Measurements from ENCODE around the gene DVL3.
A peak's percentile ranks its signal among the peaks of the same experiment; 100 is the strongest.
"Not testable (repeated sequence)": the region's sequence is repeated elsewhere in the genome, so short reads cannot be mapped to it uniquely, and the experiment has no call there.

DVL3 gene

DNA sequence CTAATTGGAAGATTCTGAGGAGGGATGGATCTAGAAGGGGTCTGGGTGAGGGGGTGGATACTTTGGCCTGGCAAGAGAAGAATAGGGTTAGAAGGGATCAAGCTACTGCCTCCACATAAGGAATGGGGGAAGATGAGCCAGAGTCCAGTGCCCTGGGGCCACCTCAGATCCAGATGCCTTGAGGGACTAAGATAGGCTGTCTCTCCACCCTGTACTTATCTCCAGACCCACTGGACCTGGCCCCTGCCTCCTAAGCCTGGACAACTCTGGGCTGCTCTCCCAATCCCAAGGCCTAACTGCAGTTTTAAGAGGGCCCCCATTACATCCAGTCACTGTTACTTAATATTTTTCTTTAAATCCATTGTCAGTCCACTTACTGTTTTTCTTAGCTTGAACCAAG is 2.0 kb downstream of the DVL3 start:
- no peaks in the 10 kb centered on the region for H4K20me1 ChIP-seq (ENCODE audit: insufficient read depth, low read length)
- peak overlapping the region; percentile 95 for H3K4me2 ChIP-seq (ENCODE audit: low read length)

DNA sequence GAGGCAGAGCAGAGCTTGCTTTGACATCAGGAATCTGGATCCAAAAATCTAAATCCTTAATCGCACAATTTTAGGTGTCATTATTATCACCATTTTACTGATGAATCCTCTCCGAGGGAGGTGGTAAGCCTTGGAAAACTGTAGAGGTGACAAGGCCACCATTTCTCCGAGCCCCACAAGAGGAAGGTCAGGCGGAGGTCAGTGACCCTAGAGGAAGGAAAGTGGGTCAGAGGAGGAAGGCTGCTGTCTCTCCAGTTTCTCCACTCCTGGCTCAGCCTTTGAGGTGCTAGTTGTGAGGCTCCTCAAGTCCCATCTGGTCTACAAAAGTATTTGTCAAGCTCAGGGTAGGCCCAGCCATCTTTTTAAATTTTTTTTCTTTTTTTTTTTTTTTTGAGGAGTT is 3.2 kb downstream of the DVL3 start:
- no peak overlapping the region for H2AFZ ChIP-seq (ENCODE audit: low read length)
- peaks cover 29% of the 10 kb centered on the region for H3K4me1 ChIP-seq (ENCODE audit: insufficient read depth, low read length, severe bottlenecking)
- H3K79me2 ChIP-seq (ENCODE audit: insufficient read depth, low read length), result peaks cover 19% of the 10 kb centered on the region
- peaks cover 3% of the 10 kb centered on the region; the same call in 1 of the 2 replicates for H3F3A ChIP-seq (ENCODE audit: insufficient read depth, low read length)
- no peak overlapping the region for H3K9ac ChIP-seq (ENCODE audit: low read length)
- no peaks in the 10 kb centered on the region for H3K36me3 ChIP-seq (ENCODE audit: insufficient read depth, low read length)
- no peak overlapping the region for H3K4me3 ChIP-seq (ENCODE audit: low read depth, low read length, poor library complexity, severe bottlenecking)
- H4K20me1 ChIP-seq (ENCODE audit: insufficient read depth, low read length), result no peaks in the 10 kb centered on the region
- no peak for TF ChIP-seq EZH2 (IDR thresholded peaks at IDR 0.05; ENCODE audit: borderline replicate concordance, low read length)
- TF ChIP-seq, protein P1, sequence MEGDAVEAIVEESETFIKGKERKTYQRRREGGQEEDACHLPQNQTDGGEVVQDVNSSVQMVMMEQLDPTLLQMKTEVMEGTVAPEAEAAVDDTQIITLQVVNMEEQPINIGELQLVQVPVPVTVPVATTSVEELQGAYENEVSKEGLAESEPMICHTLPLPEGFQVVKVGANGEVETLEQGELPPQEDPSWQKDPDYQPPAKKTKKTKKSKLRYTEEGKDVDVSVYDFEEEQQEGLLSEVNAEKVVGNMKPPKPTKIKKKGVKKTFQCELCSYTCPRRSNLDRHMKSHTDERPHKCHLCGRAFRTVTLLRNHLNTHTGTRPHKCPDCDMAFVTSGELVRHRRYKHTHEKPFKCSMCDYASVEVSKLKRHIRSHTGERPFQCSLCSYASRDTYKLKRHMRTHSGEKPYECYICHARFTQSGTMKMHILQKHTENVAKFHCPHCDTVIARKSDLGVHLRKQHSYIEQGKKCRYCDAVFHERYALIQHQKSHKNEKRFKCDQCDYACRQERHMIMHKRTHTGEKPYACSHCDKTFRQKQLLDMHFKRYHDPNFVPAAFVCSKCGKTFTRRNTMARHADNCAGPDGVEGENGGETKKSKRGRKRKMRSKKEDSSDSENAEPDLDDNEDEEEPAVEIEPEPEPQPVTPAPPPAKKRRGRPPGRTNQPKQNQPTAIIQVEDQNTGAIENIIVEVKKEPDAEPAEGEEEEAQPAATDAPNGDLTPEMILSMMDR (IDR thresholded peaks at IDR 0.05; ENCODE audit: low read length), result no peak
- H3K4me2 ChIP-seq (ENCODE audit: low read length), result no peak overlapping the region
- H3K27me3 ChIP-seq (ENCODE audit: insufficient read depth, low read length), result no peaks in the 10 kb centered on the region
- H3K27ac ChIP-seq (ENCODE audit: low read depth, low read length, poor library complexity, severe bottlenecking), result no peak overlapping the region
- H3K9me2 ChIP-seq (ENCODE audit: low read depth, low read length), result no peaks in the 10 kb centered on the region
- H3K9me3 ChIP-seq (ENCODE audit: low read length), result no peaks in the 10 kb centered on the region

More for the DNA sequence above, 2.0 kb downstream of the DVL3 start:
- Histone ChIP-seq H3F3A (ENCODE audit: insufficient read depth, low read length) (peaks cover 3% of the 10 kb centered on the region; the same call in 1 of the 2 replicates), H3K27me3 (ENCODE audit: insufficient read depth, low read length) (no peaks in the 10 kb centered on the region), H3K79me2 (ENCODE audit: insufficient read depth, low read length) (peaks cover 19% of the 10 kb centered on the region), H3K9me3 (ENCODE audit: low read length) (no peaks in the 10 kb centered on the region), H3K9ac (ENCODE audit: low read length) (peak overlapping the region; percentile 95), H3K36me3 (ENCODE audit: insufficient read depth, low read length) (no peaks in the 10 kb centered on the region), H2AFZ (ENCODE audit: low read length) (no peak overlapping the region), H3K9me2 (ENCODE audit: low read depth, low read length) (no peaks in the 10 kb centered on the region), H3K4me1 (ENCODE audit: insufficient read depth, low read length, severe bottlenecking) (peaks cover 33% of the 10 kb centered on the region), H3K4me3 (ENCODE audit: low read depth, low read length, poor library complexity, severe bottlenecking) (peak overlapping the region; percentile 98), H3K27ac (ENCODE audit: low read depth, low read length, poor library complexity, severe bottlenecking) (peak overlapping the region; percentile 48)
- TF ChIP-seq EZH2 (IDR thresholded peaks at IDR 0.05; ENCODE audit: borderline replicate concordance, low read length), result no peak
- TF ChIP-seq, protein P1 (IDR thresholded peaks at IDR 0.05; ENCODE audit: low read length), result no peak

DNA sequence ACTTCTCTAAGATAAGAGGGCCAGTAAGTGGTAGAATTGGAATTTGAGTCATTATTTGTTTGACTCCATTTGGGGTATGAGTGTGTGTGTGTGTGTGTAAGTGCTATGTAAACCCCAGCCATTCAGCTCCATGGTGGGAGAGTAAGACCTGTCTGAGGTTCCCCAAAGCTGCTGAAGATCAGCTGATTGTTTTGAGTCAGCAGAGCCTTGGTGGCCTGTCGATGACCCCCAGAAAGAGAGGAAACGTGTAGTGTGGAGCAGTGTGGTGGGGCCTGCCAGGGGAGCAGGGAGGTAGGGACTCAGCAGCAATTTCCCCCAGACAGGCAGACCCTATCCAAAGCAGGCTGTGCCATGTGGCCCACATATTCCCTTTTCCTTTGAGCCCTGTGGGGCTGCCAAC is 5.3 kb downstream of the DVL3 start:
- TF ChIP-seq, protein P1 (IDR thresholded peaks at IDR 0.05; ENCODE audit: low read length), result no peak
- no peak for TF ChIP-seq EZH2 (IDR thresholded peaks at IDR 0.05; ENCODE audit: borderline replicate concordance, low read length)
- no peaks in the 10 kb centered on the region for H3F3A ChIP-seq (ENCODE audit: insufficient read depth, low read length)
- H2AFZ ChIP-seq (ENCODE audit: low read length), result no peak overlapping the region
- H3K9me3 ChIP-seq (ENCODE audit: low read length), result no peaks in the 10 kb centered on the region
- H3K4me3 ChIP-seq (ENCODE audit: low read depth, low read length, poor library complexity, severe bottlenecking), result no peak overlapping the region
- H3K4me1 ChIP-seq (ENCODE audit: insufficient read depth, low read length, severe bottlenecking), result peaks cover 21% of the 10 kb centered on the region
- H3K36me3 ChIP-seq (ENCODE audit: insufficient read depth, low read length), result peaks cover 16% of the 10 kb centered on the region; the same call in 1 of the 2 replicates
- H3K4me2 ChIP-seq (ENCODE audit: low read length), result no peak overlapping the region
- no peaks in the 10 kb centered on the region for H3K27me3 ChIP-seq (ENCODE audit: insufficient read depth, low read length)
- H3K9me2 ChIP-seq (ENCODE audit: low read depth, low read length), result no peaks in the 10 kb centered on the region
- peaks cover 19% of the 10 kb centered on the region for H3K79me2 ChIP-seq (ENCODE audit: insufficient read depth, low read length)
- H3K9ac ChIP-seq (ENCODE audit: low read length), result no peak overlapping the region
- H4K20me1 ChIP-seq (ENCODE audit: insufficient read depth, low read length), result no peaks in the 10 kb centered on the region
- H3K27ac ChIP-seq (ENCODE audit: low read depth, low read length, poor library complexity, severe bottlenecking), result no peak overlapping the region

DNA sequence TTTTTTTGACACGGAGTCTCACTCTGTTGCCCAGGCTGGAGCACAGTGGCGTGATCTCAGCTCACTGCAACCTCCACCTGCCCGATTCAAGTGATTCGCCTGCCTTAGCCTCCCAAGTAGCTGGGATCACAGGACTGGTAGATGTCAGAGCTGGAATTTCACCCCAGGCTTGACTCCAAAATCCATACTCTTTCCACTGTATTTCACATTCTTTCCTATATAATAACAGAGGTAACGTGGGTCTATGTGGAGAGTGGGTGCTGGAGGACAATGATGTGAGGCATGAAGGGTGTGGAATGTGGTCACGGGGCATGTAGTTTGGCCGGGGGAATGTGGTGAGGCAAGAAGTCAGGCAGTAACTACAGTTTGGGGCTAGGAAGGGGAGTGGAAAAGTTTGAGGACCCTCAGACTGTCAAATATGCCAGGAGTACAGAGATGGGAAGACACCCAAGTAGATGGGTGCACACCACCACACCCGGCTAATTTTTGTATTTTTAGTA is 7.4 kb downstream of the DVL3 start:
- H4K20me1 ChIP-seq (ENCODE audit: insufficient read depth, low read length); H3K9me2 ChIP-seq (ENCODE audit: low read depth, low read length); H3K79me2 ChIP-seq (ENCODE audit: insufficient read depth, low read length); H3K27me3 ChIP-seq (ENCODE audit: insufficient read depth, low read length); H3F3A ChIP-seq (ENCODE audit: insufficient read depth, low read length); H3K9ac ChIP-seq (ENCODE audit: low read length); H3K4me1 ChIP-seq (ENCODE audit: insufficient read depth, low read length, severe bottlenecking); H3K4me2 ChIP-seq (ENCODE audit: low read length); H3K9me3 ChIP-seq (ENCODE audit: low read length); H2AFZ ChIP-seq (ENCODE audit: low read length); H3K4me3 ChIP-seq (ENCODE audit: low read depth, low read length, poor library complexity, severe bottlenecking); H3K27ac ChIP-seq (ENCODE audit: low read depth, low read length, poor library complexity, severe bottlenecking): not testable (repeated sequence)
- peaks cover 37% of the 10 kb centered on the region for H3K36me3 ChIP-seq (ENCODE audit: insufficient read depth, low read length)

Measured in OCI-LY1 (cell line).